Erythroblast (primary cell): ENCODE results near the gene BCKDK.
A peak's percentile ranks its signal among the peaks of the same experiment; 100 is the strongest.
"Not testable (repeated sequence)": the region's sequence is repeated elsewhere in the genome, so short reads cannot be mapped to it uniquely, and the experiment has no call there.

Source experiments
- DNase-seq, 2 experiments: peaks; one replicate each; lab custom pipeline; 2025; lab: John Stamatoyannopoulos, UW
- GATA1 ChIP-seq: IDR thresholded peaks from 2 replicates; pipeline ENCODE4 v1.6.1; 2011; ENCODE audit warnings: low read depth, mild to moderate bottlenecking, control low read depth, low read length, moderate library complexity
- POLR2A ChIP-seq: IDR thresholded peaks from 2 replicates; pipeline ENCODE4 v1.6.1; 2011; ENCODE audit warnings: mild to moderate bottlenecking, low read length

BCKDK gene

DNA sequence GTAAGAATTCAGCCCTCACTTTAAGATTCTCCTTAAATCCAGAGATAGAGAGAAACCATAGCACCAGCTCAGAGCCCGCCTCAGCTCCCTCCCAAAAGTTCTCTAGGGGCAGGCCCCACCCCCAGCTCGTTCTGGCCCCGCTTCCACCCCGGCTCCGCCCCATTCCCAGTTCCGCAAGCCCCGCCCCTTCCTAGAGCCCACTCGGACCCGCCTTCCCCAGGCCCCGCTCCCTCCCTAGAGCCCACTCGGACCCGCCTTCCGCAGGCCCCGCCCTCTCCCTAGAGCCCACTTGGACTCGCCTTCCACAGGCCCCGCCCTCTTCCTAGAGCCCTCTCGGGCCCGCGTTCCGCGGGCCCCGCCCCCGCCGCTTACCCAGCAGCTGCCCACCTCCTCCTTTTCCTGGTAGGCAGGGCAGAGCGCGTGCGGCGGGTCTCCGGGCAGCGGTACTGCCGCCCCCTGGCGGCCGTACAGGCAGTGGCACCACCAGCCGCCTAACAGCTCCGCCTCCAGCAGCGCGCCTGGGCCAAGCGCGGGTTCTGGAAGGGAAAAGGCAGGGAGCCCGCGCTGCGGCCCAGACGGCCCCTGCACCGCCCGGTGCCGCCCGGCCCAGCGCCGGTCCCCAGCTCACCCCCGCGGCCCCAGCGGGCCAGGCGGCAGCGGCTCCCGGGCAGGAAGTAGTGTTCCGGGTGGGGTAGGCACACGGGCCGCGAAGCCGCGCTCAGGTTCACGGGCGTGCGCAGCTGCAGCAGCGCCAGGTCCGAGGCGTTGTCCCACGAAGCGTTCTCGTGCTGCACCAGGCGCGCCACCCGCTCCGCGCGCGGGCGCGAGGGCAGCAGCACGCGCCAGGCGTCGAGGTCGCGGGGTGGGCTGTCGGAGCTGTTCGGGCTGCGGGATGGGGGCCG is 34.2 kb downstream of the BCKDK start:
- peak; percentile 100 for DNase-seq
- TF ChIP-seq POLR2A (no peak), GATA1 (no peak)

DNA sequence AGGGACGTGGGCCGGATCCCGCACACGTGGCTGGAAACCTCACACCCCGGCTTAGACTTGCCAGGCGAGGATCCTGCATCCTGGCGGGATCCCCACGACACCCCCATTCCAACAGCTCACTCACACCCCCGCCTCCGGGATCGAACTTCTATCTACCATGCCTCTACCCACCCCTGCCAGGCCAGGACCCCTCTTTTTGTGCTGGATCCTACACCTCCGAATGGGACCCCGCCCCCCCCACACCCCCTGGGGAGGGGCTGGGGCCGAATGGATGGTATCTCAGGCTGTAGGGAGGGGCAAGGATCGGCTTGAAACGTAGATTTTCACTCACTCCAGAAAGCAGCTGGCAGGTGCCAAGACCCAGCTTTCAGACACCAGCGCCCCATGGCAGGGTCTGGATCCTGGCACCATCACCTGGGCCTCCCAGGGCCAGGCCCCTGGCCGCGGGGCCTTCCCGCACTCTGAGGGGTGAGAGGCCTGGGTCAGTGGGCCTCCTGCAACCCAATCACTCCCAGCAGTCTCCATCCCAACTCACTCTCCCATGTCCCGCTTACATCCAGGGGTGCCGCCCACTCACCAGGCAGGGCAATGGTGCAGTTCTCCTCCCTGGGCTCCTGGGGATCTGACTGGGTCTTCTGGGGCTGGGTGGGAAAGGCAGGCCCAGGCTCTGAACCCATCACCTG is 35.0 kb downstream of the BCKDK start:
- TF ChIP-seq POLR2A (no peak), GATA1 (no peak)
- DNase-seq: no peak

DNA sequence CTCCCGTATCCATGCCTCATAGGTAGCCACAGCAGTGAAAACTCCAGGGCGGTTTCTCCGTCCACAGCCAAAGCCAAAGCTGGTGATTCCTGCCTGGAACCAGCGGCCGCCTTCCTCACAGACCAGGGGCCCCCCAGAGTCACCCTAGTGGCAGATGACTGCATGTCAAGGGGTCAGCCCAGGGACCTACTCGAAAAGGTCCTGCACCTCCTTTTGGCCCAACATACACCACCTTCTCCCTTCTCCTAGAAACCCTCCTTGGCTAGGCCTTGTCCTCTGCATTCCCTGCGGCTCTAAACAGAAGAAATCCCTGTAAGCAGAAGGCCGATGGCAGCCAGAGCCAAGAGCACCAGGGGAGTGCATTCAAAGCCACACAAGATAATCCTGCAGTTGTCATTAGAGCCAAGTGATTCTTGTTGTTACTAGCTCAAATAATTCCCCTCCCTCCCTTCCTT is 35.5 kb downstream of the BCKDK start:
- TF ChIP-seq GATA1: no peak
- TF ChIP-seq POLR2A: no peak
- DNase-seq: no peak

DNA sequence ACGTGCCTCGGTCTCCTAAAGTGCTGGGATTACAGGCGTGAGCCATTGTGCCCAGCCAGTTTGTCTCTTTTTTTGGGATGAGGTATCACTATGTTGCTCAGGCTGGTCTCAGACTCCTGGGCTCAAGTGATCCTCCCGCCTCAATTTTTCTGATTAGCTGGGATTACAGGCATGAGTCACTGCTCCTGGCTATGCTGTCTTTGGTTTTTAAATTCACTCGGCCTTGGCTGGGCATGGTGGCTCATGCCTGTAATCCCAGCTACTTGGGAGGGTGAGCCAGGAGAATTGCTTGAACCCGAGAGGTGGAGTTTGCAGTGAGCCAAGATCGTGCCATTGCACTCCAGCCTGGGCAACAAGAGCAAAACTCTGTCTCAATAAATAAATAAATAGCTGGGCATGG is 36.2 kb downstream of the BCKDK start:
- DNase-seq: not testable (repeated sequence)

DNA sequence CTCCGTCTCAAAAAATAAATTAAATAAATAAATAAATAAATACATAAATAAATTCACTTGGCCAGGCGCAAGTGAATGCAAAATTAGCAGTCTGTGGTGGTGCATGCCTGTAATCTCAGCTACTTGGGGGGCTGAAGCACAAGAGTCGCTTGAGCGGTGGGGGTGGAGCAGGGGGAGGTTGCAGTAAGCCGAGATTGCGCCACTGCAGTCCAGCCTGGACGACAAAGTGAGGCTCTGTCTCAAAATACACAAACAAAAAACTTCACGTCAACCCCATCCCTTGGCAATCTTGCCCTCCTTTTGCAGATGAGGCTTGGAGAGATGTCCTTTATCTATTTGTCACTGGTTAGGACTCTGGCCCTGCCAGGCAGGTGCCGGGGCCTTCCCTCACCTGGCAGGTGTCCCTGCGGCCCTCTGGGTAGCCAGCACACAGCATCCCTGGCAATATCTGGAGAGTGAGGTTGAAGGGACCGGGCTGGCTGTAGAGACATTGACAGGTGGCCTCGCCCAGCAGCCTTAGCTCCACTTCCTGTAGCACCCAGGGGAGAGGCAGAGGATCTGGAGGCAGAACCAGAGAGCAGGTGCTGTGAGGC is 37.3 kb downstream of the BCKDK start:
- no peak for TF ChIP-seq GATA1
- TF ChIP-seq POLR2A: no peak
- no peak for DNase-seq

DNA sequence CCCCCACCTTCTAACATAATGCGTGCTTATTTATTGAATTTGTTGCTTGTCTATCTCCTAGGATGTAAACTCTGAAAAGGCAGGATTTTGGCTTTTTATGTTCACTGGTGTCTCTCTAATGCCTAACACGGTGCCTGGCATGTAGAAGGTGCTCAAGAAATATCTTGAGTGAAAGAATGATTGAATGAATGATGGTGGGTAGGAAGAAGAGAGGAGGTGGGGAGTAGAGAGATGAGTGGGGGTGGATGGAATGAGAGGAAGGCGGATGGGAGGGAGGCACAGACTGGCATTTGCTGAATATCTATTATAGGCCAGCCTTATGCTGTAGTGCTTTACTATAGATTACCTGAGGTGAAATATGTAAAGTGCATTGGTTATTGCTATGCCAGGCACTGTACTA is 39.4 kb downstream of the BCKDK start:
- TF ChIP-seq POLR2A (no peak), GATA1 (no peak)
- no peak for DNase-seq

DNA sequence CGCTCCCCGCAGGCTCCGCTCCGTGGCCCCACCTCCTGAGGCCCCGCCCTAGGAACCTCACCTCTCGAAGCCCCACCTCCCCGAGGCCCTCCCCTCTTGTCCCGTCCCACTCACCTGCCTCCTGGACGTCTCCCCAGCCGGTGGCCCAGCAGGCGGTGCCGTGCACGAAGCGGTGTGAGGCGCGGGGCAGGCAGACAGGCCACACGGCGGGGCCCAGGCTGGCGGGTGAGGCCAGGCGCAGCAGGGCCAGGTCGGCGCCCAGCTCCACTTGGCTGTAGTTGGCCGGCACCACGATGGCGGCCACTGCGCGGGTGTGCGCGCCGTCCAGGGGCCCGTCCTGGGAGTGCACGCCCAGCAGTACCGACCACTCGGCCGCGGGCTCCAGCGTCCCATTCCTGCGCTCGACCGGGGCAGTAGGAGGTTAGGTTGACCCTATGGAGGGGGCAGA is 40.1 kb downstream of the BCKDK start:
- DNase-seq: no peak
- TF ChIP-seq GATA1 (no peak), POLR2A (no peak)

DNA sequence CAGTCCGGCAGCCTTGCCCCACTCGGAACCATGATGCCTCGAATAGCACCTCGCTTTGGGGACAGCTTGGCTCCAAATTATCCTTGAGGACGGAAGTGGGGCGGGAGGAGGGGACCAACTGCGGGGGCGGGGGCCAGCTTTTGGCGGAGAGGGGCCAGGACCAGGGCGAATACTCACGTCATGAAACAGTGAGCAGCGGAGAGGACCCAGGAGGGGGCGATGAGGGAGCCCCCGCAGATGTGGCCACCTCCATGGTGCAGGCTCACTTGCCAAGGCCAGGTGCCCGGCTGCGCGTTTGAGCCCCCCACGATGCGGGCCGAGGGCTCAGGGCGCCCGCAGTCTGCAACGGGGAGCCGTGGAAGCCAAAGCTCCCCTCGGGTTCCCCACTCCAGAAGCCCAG is 40.7 kb downstream of the BCKDK start:
- TF ChIP-seq GATA1 (no peak), POLR2A (no peak)
- DNase-seq: no peak

DNA sequence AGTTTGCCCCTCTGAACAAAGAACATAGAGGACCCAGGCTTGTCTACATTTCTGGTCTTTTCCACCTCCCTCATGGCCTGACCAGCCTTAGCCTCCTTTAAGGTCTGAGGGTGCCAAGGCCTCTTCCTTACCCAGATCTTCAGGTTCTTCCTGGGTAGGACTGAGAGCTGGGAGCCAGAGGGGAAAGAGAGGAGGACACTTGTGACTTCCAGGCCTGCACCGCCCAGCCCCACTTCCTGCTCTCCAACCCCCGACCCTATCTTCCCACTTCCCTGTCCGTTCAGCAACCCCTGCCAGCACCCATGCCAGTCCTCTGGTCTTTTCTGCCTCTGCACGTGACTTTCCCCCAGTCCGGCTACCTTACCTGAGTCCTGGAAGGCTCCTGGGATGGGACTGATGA is 41.1 kb downstream of the BCKDK start:
- no peak for DNase-seq
- TF ChIP-seq POLR2A (no peak), GATA1 (no peak)

DNA sequence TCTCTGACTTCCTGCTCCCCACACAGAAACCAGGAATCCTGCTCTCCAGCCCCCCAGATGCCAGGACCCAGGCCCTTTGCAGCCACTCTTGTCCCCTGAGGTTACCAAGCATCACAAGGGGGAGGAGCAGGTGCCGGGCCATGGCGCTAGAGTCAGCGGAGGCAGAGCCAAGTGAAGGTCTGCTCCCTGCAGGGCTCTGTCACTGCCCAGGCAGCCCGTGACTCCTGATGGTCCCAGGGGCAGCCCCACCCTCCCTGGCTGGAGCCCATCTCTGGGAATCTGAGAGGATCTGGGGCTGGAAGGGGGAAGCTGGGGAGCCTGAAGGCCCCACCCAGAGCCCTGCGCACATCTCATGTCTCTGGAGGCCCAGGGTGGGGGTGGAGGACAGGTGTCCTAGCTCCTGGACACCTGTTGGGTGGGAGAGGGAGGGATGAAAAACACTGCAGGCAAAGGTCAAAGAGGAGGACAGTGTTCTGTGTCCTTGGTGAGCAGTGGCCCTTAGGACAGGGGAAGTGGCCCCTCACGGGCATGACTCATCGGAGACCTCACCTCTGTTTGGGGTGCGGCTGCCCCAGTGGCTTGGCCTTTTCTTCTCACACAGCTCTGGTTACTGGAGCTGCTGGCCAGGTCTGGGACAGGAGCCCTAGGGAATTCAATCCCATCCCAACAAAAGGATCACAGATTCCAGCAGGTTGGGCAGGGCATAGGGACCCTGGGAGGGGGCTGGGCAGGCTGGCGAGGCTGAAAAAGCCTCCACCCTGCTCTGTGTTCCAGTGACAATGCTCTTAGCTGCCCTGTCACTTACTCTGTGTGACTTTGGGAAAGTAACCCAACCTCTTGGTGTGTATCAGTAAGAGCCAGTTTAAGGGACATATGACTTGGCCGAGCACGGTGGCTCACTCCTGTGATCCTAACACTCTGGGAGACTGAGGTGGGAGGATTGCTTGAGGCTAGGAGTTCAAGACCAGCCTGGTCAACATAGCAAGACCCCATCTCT is 42.0 kb downstream of the BCKDK start, which contains the start of gene PRSS36:
Gene PRSS36, minus strand, starts transcription at position 173 of the 997 bp plus-strand sequence. Its CDS starts 31 bp downstream, at position 142.
- DNase-seq: no peak
- TF ChIP-seq POLR2A: no peak
- TF ChIP-seq GATA1: no peak

DNA sequence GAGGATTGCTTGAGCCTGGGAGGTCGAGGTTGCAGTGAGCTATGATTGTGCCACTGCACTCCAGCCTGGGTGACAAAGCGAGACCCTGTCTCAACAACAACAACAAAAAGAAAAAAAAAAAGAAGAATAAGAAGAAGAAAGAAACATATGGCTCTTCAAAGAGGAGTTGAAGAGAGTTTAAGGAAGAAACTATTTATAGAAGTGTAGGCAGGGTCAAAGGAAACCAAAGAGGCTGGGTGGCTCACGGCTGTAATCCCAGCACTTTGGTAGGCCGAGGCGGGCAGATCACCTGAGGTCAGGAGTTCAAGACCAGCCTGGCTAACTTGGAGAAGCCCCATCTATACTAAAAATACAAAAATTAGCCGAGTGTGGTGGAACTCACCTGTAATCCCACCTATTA is 42.8 kb downstream of the BCKDK start:
- DNase-seq: not testable (repeated sequence)

DNA sequence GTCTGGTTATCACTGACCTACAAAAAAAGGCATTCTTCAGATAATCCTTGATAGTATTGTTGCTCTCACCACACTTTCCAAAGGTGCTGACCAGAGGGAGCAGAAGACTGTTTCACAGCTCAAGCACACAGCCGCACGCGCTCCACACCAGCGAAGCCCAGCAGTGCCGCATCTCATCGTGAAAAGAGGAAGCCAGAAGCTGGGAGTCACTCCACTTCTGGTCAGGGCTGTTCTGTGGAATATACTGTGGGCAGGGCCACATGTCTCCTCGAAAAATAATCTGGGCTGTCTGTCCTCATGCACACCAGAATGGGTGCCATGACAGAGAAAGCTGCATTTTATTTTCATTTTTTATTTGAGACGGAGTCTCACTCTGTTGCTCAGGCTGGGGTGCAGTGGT is 49.0 kb downstream of the BCKDK start:
- TF ChIP-seq POLR2A (no peak), GATA1 (no peak)
- no peak for DNase-seq
